ENCODE data around the gene ROBO2. TPM values are rescaled to one million over a fixed set of nuclear protein-coding genes. Genes with fewer than 3 reads are reported as not detected.
"Not testable (repeated sequence)": the region's sequence is repeated elsewhere in the genome, so short reads cannot be mapped to it uniquely, and the experiment has no call there.

The ROBO2 gene
- polyA plus RNA-seq, 12 donors, result 3.2 to 57.4 (median 4.2) TPM; not detected in 1

- no peak for DNase-seq
Observed at GRCh38 chr3:77326586-77326985, 286.7 kb downstream of the ROBO2 start.

- peak; percentile 31 for DNase-seq
Observed at GRCh38 chr3:77328690-77329089, 288.8 kb downstream of the ROBO2 start.

DNA sequence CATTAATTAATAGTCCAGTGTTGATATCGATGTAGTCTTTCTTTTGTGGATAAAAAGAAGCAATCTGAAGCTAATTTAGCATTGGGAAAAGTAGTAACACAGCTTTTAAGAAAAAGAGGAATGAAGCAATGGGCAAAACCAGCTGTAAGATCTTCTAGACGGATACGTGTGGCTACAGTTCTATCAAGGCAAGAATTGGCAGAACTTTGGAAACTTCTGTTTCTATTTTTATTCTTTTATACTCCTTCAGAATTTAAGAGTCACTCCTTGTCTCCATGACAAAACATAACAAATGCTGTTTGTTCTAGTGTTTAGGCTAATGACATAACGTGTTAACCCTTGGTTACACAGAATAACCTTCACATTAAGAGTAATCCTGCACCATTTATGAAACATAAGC is 289.2 kb downstream of the ROBO2 start:
- peak; percentile 49 for DNase-seq

DNA sequence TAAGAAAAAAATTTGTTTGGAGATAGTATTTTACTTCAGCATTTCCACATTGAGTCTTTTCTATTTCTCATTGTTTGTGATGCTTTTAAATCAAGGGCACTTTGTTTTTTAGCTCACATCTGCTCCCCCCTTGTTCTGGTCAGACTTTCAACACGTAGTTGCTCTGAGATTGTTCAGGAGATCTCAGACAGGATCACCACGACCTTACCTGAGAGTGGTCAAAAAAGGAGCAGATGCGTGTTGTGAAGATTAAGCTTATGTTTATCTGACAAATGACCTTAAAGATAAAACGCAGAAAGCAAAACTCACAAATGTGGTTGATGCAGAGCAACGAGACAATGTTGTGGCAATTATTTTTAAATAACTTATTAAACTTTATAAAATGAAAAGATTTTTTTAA is 298.3 kb downstream of the ROBO2 start:
- no peak for DNase-seq

GRCh38 chr3:77342027-77342426 is 302.1 kb downstream of the ROBO2 start:
- DNase-seq, result no peak

DNA sequence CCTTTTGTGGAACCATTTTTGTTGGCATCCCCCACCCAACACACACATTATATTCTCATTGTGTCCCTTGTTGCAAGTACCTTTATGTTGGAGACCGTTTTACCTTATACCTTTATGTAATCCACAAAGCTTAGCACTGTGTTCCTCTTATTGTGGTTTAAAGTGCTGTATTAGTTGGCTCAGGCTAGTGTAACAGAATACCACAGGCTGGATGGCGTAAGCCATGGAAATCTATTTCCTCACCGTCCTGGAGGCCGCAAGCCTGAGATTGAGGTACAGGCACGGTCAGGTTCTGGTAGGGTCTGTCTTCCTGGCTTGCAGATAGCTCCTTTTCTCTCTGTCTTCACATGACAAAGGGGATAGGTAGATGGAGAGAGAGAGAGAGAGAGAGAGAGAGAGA is 302.8 kb downstream of the ROBO2 start:
- no peak for DNase-seq

GRCh38 chr3:77345009-77345408 is 305.1 kb downstream of the ROBO2 start:
- DNase-seq, result no peak

GRCh38 chr3:77348244-77348855 is 308.5 kb downstream of the ROBO2 start:
- no peak for DNase-seq

- no peak for DNase-seq
Observed at GRCh38 chr3:77354958-77355357, 315.1 kb downstream of the ROBO2 start.

DNA sequence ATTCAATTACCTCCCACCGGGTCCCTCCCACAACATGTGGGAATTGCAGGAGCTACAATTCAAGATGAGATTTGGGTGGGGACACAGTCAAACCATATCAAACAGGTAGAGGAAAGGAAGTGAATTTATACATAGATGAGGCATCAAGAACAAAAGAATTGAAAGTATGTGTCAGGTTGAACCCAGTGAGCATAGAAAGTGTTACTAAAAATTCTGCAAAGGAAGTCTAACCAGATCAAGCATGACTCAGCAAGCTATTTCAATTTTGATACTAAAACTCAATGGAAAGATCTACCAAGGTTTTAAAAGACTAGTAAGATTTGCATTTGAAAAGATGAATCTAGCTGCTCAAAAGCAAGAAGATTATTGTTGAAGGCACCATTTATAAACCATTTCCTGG is 323.0 kb downstream of the ROBO2 start:
- no peak for DNase-seq

DNA sequence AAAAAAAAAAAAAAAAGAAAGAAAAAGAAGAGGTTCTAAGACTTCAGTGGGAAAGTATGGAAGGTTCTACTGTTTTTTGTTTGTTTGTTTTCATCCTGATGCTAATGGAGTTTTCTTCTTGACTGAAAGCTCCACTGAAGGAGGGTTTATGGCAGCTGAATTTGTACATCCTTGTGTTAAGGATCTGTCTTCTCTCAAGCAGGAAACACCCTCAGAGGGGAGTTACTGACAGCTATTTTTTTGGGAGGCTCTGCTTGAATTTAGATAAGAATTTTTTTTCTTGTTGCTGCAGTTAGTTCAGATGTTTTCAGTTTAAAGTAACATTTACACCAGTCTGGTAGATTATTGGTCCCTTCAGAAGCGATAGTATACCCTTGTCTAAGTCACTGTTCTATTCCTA is 325.3 kb downstream of the ROBO2 start:
- DNase-seq, result no peak

GRCh38 chr3:77370413-77370812 is 330.5 kb downstream of the ROBO2 start:
- DNase-seq, result no peak

DNA sequence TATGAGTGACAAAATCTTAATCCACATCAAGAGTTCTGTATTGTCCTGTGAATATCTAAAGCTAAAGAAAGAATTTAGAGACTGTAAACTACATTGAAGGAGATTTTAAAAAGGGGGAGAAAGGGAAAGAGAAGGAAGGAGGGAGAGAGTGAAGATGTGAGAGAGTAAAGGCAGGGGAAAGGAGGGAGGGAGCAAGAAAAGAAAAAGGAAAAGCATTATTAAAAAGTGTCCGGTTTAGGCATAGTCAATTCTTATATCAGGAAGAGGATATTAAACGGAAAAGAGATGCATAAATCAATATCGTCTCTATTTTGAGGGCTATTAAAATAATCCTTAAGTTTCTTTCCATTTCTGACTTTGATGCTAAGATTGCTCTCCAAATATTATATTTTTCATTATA is 332.1 kb downstream of the ROBO2 start:
- no peak for DNase-seq

GRCh38 chr3:77372634-77373346 is 332.9 kb downstream of the ROBO2 start:
- no peak for DNase-seq

GRCh38 chr3:77373619-77374018 is 333.7 kb downstream of the ROBO2 start:
- DNase-seq, result no peak

DNA sequence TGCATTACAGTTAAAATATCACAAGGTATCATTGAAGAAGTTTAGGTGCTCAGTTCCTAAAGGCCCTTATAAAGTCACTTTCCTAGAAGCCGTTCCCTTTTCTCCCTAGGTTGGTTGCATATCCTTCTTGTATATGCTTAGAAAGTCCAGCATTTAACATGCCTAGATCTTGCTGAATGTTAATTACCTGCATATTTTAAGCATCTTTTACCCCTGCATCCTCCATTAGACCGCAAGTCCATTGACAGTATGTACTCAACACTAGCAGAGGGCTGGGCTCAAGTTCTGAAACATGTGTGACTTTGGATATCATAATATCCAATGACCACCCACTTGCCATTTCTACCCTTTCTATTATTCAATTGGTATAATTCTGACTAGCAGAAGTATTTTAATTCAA is 336.6 kb downstream of the ROBO2 start:
- no peak for DNase-seq

DNA sequence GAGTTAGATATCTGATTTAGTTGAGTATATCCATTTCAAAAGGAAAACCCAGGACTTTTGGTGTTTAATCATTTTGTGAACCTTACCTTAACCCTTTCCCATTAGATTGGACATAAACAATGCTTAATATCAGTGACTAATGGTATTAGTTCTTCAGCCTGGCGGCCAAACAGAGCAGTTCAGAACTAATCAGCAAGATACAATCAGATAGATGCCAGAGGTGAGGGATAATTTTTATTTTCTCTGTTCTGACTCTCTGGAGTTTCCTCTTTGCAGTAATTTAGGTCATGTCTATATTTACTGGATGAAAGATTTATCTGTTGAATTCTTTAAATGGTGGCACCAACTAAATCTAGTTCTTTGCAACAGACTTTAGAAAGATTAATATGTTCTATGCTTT is 337.8 kb downstream of the ROBO2 start:
- no peak for DNase-seq

DNA sequence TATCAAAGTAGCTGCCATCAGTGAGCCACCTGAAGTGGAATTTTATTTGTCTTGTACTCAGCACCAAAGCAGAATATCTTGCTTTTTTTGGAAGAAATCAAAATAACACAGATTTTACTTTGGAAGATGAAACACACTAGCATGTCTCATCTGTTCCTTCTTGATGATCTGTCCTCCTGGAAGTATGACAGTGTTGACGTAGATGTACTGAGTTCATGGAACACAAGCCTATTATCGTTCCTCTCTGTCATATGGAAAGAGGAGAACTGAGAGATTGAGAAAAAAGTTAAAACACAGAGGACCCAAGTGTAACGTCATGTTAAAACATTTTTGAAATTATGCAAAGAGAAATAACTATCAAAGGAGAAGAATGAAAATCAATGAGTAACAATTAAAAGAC is 340.2 kb downstream of the ROBO2 start:
- peak; percentile 51 for DNase-seq

DNA sequence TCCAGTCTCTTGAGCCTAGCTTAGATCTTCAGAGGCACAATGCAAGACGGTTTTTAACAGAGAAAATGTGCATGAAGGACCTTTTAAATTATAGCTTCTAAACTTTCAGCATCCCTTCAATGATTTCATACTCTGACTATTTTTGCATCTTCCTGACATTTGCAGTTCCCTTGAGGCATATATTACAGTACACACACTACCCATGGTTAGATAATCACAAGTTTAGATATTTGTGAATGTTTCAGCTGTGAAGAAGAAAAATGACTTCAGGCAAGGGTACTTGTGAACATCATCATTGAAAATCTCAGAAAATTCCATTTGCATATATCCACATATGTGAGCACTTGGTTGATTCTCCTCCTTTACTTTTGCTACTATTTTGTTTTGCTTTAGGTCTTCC is 341.5 kb downstream of the ROBO2 start:
- DNase-seq, result no peak

DNA sequence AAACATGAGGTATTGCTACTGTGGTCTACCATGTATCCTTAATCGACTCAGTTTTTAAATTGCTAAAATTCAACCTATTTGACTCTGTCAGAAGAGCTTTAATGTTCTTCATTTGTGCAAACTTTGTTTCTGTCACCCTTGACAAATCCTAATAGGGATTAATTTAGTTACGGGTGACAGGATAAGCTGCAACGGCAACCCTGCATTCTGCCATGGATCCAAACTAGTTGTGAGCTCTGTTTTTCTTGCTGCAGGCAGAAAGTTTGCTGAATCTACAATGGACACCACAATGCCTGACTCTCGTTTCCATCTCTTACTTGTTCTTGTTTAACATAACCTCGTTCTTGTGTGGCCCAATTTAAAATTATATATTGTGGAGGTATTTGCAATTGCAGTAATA is 352.3 kb downstream of the ROBO2 start:
- no peak for DNase-seq

DNA sequence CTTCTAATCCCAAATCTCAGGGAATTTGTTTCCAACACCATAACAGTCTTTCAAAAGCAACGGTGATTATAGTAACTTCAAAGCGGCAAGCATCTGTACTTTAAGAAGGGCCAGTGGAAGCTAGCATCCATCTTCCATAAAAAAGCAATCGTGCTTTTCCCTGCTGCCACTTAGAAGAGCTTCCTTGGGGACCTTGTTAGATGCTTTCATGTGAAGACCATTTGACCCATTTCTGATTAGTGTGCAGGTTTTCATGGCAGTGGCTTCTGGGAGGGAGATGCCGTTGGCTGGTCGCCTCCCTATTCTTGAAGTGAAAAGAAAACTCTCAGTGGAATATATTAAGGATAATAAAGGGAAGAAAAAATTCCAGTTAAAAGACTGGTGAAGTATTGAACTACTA is 354.1 kb downstream of the ROBO2 start:
- no peak for DNase-seq

- peak; percentile 9 for DNase-seq
Observed at GRCh38 chr3:77404871-77405270, 365.0 kb downstream of the ROBO2 start.

DNA sequence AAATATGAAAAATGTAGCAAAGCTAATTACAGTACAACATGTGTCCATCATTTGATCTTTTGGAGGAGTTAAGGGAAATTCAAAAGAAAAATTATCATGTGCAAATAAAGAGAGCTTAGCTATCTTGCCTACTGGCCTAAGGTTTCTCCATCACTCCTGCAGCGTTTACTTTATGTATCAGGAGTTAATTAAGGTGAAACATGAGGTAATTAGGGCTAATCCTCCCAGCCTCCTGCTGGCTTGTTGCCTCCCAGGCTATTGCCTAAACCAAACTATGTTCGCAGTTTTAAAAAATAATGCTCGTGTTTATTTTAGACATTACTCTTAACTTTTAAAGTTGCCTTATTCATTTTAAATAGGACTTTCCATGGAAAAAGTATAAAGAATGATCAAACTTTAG is 367.5 kb downstream of the ROBO2 start:
- DNase-seq, result no peak

GRCh38 chr3:77410334-77410733 is 370.4 kb downstream of the ROBO2 start:
- not testable (repeated sequence) for DNase-seq
